C4-2B (cell line): ENCODE measurements around the gene MED13L.

Experiments
- H3K27ac ChIP-seq: fragments of 450-650 bp; 2 replicates; pipeline ENCODE4 v1.5.1; 2017
- CTCF ChIP-seq: fragments of 450-650 bp; conservative IDR thresholded peaks from 2 replicates; pipeline ENCODE4 v1.5.1; 2017; ENCODE audit warnings: mild to moderate bottlenecking
- ZFX ChIP-seq: fragments of 450-650 bp; IDR thresholded peaks from 2 replicates; pipeline ENCODE4 v1.6.1; 2017

Gene MED13L

GRCh38 chr12:116159175-116159574 is 118.3 kb downstream of the MED13L start:
- no peak overlapping the region for H3K27ac ChIP-seq

GRCh38 chr12:116157845-116158267 is 119.6 kb downstream of the MED13L start:
- TF ChIP-seq CTCF (no peak), ZFX (no peak)
- no peak overlapping the region for H3K27ac ChIP-seq

More at GRCh38 chr12:116159175-116159574, 118.3 kb downstream of the MED13L start:
- TF ChIP-seq ZFX (no peak), CTCF (no peak)

GRCh38 chr12:116156614-116157013 is 120.9 kb downstream of the MED13L start:
- H3K27ac ChIP-seq: no peak overlapping the region
- TF ChIP-seq CTCF (no peak), ZFX (no peak)

GRCh38 chr12:116155383-116155782 is 122.1 kb downstream of the MED13L start:
- TF ChIP-seq ZFX: no peak
- no peak for TF ChIP-seq CTCF
- H3K27ac ChIP-seq: no peak overlapping the region

GRCh38 chr12:116153983-116154382 is 123.5 kb downstream of the MED13L start:
- H3K27ac ChIP-seq: no peak overlapping the region
- no peak for TF ChIP-seq CTCF
- no peak for TF ChIP-seq ZFX

- H3K27ac ChIP-seq: no peak overlapping the region
- no peak for TF ChIP-seq CTCF
- TF ChIP-seq ZFX: no peak
These were observed 124.4 kb downstream of the MED13L start for GRCh38 chr12:116153113-116153512.

GRCh38 chr12:116152268-116152667 is 125.2 kb downstream of the MED13L start:
- TF ChIP-seq CTCF (no peak), ZFX (no peak)
- no peak overlapping the region for H3K27ac ChIP-seq

GRCh38 chr12:116150452-116150851 is 127.0 kb downstream of the MED13L start:
- TF ChIP-seq CTCF: no peak
- TF ChIP-seq ZFX: no peak
- H3K27ac ChIP-seq: no peak overlapping the region
